ENCODE measurements around the gene TSEN2.

GRCh38 chr3:12544652-12545472 lies 60.6 kb downstream of the TSEN2 start:
- TF ChIP-seq CTCF (IDR thresholded peaks at IDR 0.05): no peak
- TF ChIP-seq REST (IDR thresholded peaks at IDR 0.05; ENCODE audit: insufficient read depth in 1 of 2, low read depth in 2 of 2, low read length in 1 of 2): no peak
